ENCODE measurements around the gene INF2. TPM values are rescaled to one million over a fixed set of nuclear protein-coding genes. Genes with fewer than 3 reads are reported as not detected.
A peak's percentile ranks its signal among the peaks of the same experiment; 100 is the strongest.

INF2 gene
- total RNA-seq, 3 donors from 2014 or later (not counting 1 experiment from before 2014, with no cell fraction given) = 12.7 to 21.9 (median 15.3) TPM

DNA sequence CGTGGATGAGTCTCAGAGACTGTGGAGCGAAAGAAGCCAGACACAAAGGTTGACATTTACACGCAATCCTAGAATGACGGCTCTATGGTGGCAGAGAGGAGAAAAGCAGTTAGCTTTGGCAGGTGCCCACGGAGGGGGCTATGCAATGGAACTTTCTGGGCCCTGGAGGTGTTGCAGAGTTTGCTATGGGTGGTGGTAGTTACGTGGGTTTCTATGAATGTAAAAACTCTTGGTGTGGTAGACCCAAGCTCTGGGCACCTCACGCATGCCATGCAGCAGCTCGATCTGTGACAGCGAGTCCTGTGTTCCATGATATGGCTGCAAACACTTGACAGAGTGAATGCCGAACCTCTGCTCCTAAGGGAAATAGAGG, 5.0 kb upstream of the INF2 start:
- no peaks in the 10 kb centered on the region for H3K27me3 ChIP-seq (ENCODE audit: control insufficient read depth, insufficient read depth, low read length)
- DNase-seq = no peak
- no peak overlapping the region for H3K27ac Mint-ChIP-seq
- no peak overlapping the region for H3K4me3 ChIP-seq (ENCODE audit: low read length)
- WGBS (ENCODE audit: insufficient coverage) = 92% methylated on average over 10 of the region's 10 CpGs
- intact Hi-C loops (cut with micrococcal nuclease) = no loop called here
- ATAC-seq = no peak
- no peaks in the 10 kb centered on the region for H3K36me3 ChIP-seq (ENCODE audit: control insufficient read depth, insufficient read depth, low read length)
- H3K36me3 Mint-ChIP-seq = no peaks in the 10 kb centered on the region
- peaks cover 0 to 8% of the 10 kb centered on the region in 2 donors for H3K27me3 Mint-ChIP-seq (ENCODE audit: low read depth in 2 of 2)
- H3K9me3 Mint-ChIP-seq = no peaks in the 10 kb centered on the region
- no peak for TF ChIP-seq CTCF (IDR thresholded peaks at IDR 0.05)
- H3K4me1 Mint-ChIP-seq = peaks cover 13 to 24% of the 10 kb centered on the region in 2 donors
- H3K27ac ChIP-seq (ENCODE audit: low read length) = no peak overlapping the region
- H3K9me3 ChIP-seq (ENCODE audit: control insufficient read depth, insufficient read depth, low read length) = no peaks in the 10 kb centered on the region
- H3K4me1 ChIP-seq (ENCODE audit: control insufficient read depth, insufficient read depth, low read length) = peaks cover 37% of the 10 kb centered on the region
- H3K4me3 Mint-ChIP-seq = no peak overlapping the region

DNA sequence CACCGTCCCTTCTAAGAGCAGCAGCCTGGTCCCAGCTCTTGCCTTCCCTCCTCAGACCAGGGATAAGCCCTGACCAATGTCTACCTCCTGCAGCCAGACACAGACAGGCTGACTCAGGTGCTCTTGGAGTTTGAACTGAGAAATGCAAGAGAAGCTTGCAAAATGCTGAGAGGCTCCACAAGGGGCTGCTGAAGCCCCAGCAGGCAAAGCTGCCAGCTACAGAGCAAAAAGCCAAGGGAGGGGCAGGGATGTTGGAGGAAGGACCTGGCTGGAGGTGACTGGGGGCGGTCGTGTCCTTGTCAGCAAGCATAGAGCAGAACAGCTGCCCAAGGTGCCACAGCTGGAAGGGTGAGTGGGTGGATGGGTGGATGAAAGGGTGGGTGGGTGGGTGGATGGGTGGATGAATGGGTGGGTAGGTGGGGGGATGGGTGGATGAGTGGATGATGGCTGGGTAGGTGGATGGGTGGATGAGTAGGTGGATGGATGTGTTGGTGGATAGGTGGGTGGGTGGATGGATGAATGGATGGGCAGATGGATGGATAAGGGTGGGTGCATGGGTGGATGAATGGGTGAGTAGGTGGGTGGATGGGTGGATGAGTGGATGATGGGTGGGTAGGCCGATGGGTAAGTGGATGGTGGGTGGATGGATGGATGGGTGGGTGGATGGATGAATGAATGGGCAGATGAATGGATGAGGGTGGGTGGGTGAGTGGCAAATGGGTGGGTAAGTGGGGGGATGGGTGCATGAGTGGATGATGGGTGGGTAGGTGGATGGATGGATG, 4.0 kb upstream of the INF2 start:
- Mint-ChIP-seq H3K4me1 (peaks cover 13 to 24% of the 10 kb centered on the region in 2 donors), H3K27me3 (ENCODE audit: low read depth in 2 of 2) (peaks cover 0 to 3% of the 10 kb centered on the region in 2 donors), H3K9me3 (no peaks in the 10 kb centered on the region), H3K4me3 (peak overlapping the region; percentile 13), H3K27ac (no peak overlapping the region), H3K36me3 (no peaks in the 10 kb centered on the region)
- intact Hi-C loops (cut with micrococcal nuclease) = no loop called here
- DNase-seq = peak in 1 of 2 donors; percentile 33
- no peak for TF ChIP-seq CTCF (IDR thresholded peaks at IDR 0.05)
- no peaks in the 10 kb centered on the region for H3K27me3 ChIP-seq (ENCODE audit: control insufficient read depth, insufficient read depth, low read length)
- WGBS (ENCODE audit: insufficient coverage) = 67% methylated on average over 4 of the region's 4 CpGs
- no peaks in the 10 kb centered on the region for H3K9me3 ChIP-seq (ENCODE audit: control insufficient read depth, insufficient read depth, low read length)
- ATAC-seq = no peak
- no peak overlapping the region for H3K4me3 ChIP-seq (ENCODE audit: low read length)
- H3K27ac ChIP-seq (ENCODE audit: low read length) = no peak overlapping the region
- peaks cover 40% of the 10 kb centered on the region for H3K4me1 ChIP-seq (ENCODE audit: control insufficient read depth, insufficient read depth, low read length)
- no peaks in the 10 kb centered on the region for H3K36me3 ChIP-seq (ENCODE audit: control insufficient read depth, insufficient read depth, low read length)

GRCh38 chr14:104685998-104686610, 3.3 kb upstream of the INF2 start:
- DNase-seq (no peak), ATAC-seq (no peak)
- peaks cover 0 to 3% of the 10 kb centered on the region in 2 donors for H3K27me3 Mint-ChIP-seq (ENCODE audit: low read depth in 2 of 2)
- no peak for TF ChIP-seq CTCF (IDR thresholded peaks at IDR 0.05)
- peaks cover 13 to 24% of the 10 kb centered on the region in 2 donors for H3K4me1 Mint-ChIP-seq
- Histone ChIP-seq H3K36me3 (ENCODE audit: control insufficient read depth, insufficient read depth, low read length) (no peaks in the 10 kb centered on the region), H3K27me3 (ENCODE audit: control insufficient read depth, insufficient read depth, low read length) (no peaks in the 10 kb centered on the region), H3K4me1 (ENCODE audit: control insufficient read depth, insufficient read depth, low read length) (peaks cover 41% of the 10 kb centered on the region), H3K27ac (ENCODE audit: low read length) (no peak overlapping the region), H3K9me3 (ENCODE audit: control insufficient read depth, insufficient read depth, low read length) (no peaks in the 10 kb centered on the region), H3K4me3 (ENCODE audit: low read length) (no peak overlapping the region)
- no peak overlapping the region for H3K4me3 Mint-ChIP-seq
- intact Hi-C loops (cut with micrococcal nuclease) = no loop called here
- WGBS (ENCODE audit: insufficient coverage) = 78% methylated on average over 2 of the region's 2 CpGs
- H3K36me3 Mint-ChIP-seq = no peaks in the 10 kb centered on the region
- no peaks in the 10 kb centered on the region for H3K9me3 Mint-ChIP-seq
- no peak overlapping the region for H3K27ac Mint-ChIP-seq
